Motor neuron (in vitro differentiated cells): ENCODE data around the gene DISC1. TPM values are rescaled to one million over a fixed set of nuclear protein-coding genes. Genes with fewer than 3 reads are reported as not detected.
A peak's percentile ranks its signal among the peaks of the same experiment; 100 is the strongest.
"Not testable (repeated sequence)": the region's sequence is repeated elsewhere in the genome, so short reads cannot be mapped to it uniquely, and the experiment has no call there.

Experiments used
- ATAC-seq, 8 experiments: fragments of 200-7000 bp; cut with Tn5 transposase; replicated peaks in 6 of 8; 2 replicates each; pipeline ENCODE4 v1.8.0; 2021; ENCODE audit warnings: mild to moderate bottlenecking in 8 of 8, moderate library complexity in 8 of 8
- H3K27ac ChIP-seq, 2 donors: fragments of 250-450 bp; sonication (Bioruptor Pico); 2 replicates each; pipeline ENCODE4 v1.9.0; 2021; ENCODE audit warnings: antibody characterized with exemption in 2 of 2, mild to moderate bottlenecking in 2 of 2, moderate library complexity in 1 of 2
- H3K4me1 ChIP-seq, 2 donors: fragments of 250-450 bp; sonication (Bioruptor Pico); replicated peaks in 1 of 2; 2 replicates each; pipeline ENCODE4 v1.6.1; 2021; ENCODE audit warnings: antibody characterized with exemption in 2 of 2, mild to moderate bottlenecking in 2 of 2, moderate library complexity in 1 of 2
- H3K4me3 ChIP-seq, 5 donors: fragments of 250-450 bp; sonication (Bioruptor Pico); 2 replicates each; pipeline ENCODE4 v1.9.0; 2021; ENCODE audit warnings: antibody characterized with exemption in 5 of 5, mild to moderate bottlenecking in 5 of 5, moderate library complexity in 4 of 5
- WGBS, 10 experiments: fragments of 450-650 bp; shearing (Covaris generic); methylation state at CpG; one replicate each; pipeline ENCODE4 v1.0.0; 2022; 5-methylcytosine and 5-hydroxymethylcytosine counted together
- in situ Hi-C, 9 experiments: fragments of 400-800 bp; cut with MboI; loops; one replicate each; pipeline ENCODE4 v1.15.0; 2021; ENCODE audit warnings: low sequenced_read_pairs in 9 of 9, low pct_unique_long_range_greater_than_20kb in 2 of 9; ENCODE audit not compliant: unreplicated experiment in 9 of 9
- total RNA-seq, 8 experiments: library from RNA; unstranded; fragments of 300-600 nt; gene quantifications; 2 replicates each; pipeline versions ENCODE4 v1.2.3 to v1.2.4, GENCODE V29; 2022

Gene DISC1
- 10 to 100 TPM in 1 of 8 experiments, 1 to 10 TPM in 7; 1.2 to 13.5 (median 3.7) TPM for total RNA-seq

DNA sequence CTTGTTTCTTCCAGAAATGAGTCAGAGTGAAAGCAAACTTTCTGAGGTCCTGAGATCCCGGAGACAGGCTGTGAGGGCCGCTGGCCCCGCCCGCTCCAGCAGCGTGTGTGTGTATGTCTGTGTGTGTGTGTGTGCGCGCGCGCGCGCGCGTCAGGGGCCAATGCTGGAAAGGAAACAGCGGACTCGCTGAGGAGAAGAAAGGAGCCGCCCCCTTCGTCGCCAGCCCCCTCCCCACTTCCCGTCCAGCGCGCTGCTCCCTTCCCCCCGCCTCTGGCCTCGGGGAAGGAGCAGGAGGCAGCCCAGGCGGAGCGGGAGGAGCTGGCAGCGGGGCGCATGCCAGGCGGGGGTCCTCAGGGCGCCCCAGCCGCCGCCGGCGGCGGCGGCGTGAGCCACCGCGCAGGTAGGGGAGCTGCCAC lies at the start of gene DISC1:
TSS of gene DISC1 (plus strand) at position 256 of the 416 bp plus-strand sequence. CDS start at position 334, 78 bp downstream.
- H3K27ac ChIP-seq = no peak within 1 kb of the TSS
- peak; percentile 73 to 97 (median 95) for ATAC-seq
- peak within 1 kb of the TSS; percentile 44 to 61 (median 52) for H3K4me3 ChIP-seq
- H3K4me1 ChIP-seq = no peaks in the 10 kb centered on the region
- in situ Hi-C loops = loop anchor here in 1 of 9 experiments (10.0 kb wide), 1 partner anchor 68 kb away; no protein-coding TSS in a partner anchor
- WGBS, 10 experiments = 0% methylated on average over 2 to 6 of the region's 38 CpGs; no CpG with 5 or more reads in 8 of the 10 experiments

DNA sequence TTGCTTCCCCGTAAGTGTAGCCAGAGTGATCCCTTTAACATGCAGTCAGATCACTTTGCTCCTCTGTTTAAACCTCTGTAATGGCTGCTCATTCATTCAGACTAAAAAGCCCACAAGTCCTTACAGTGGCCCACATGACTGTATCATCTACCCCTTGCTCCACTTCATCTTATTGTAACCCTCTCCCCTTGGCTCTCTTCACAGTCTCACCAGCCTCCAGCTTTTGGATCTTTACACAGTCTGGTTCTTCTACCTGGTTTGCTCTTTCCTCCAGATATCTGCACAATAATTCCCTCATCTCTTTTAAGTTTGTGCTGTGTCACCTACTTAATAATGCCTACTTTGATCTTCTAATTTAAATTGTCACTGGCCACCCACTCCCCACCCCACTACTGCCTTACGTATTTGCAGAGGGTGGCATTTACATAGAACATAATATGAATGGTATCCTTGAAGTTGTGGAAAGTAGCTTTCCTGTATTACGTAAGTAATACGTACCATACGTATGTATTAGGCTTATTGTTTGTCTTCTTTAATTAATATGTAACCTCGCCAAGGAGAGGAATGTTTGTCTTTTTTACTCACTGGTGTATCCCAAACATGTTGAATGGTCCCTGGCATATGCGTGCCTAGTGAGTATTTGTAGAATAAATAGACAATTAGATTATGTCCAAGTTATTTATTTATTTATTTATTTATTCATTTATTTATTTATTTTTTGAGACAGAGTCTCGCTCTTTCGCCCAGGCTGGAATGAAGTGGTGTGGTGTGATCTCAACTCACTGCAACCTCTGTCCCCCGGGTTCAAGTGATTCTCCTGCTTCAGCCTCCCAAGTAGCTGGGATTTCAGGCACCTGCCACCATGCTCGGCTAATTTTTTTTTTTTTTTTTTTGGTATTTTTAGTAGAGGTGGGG lies 49.5 kb upstream of the DISC1 start:
- Histone ChIP-seq H3K27ac (no peak overlapping the region), H3K4me3 (no peak overlapping the region), H3K4me1 (peaks cover 5 to 9% of the 10 kb centered on the region in 2 donors)
- in situ Hi-C loops = loop anchor here in 4 of 9 experiments (25.0 kb wide), 2 partner anchors 140 to 215 kb away; no protein-coding TSS in a partner anchor
- ATAC-seq = no peak
- 62 to 94% (median 87%) methylated on average over 5 to 11 of the region's 11 CpGs for WGBS, 10 experiments

DNA sequence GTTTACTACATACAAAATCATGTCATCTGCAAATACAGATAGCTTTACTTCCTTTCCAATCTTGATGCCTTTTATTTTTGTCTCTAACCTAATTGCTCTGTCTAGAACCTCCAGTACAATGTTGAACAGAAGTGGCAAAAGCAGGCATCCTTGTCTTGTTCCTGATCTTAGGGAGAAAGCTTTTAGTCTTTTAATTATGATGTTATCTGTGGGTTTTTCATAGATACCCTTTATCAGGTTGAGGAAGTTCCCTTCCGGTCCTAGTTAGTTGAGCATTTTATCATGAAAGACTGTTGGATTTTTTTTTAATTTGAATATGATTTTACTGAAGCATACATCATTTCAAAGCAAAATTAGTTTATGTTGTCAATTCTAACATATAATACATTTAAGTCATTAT lies 45.7 kb upstream of the DISC1 start:
- in situ Hi-C loops = loop anchor here in 6 of 9 experiments (10.0 to 25.0 kb wide), 4 partner anchors 144 to 226 kb away; no protein-coding TSS in a partner anchor
- WGBS, 10 experiments = 93 to 100% (median 100%) methylated on average over 1 of the region's 1 CpG; no CpG with 5 or more reads in 1 of the 10 experiments
- peaks cover 5 to 11% of the 10 kb centered on the region in 2 donors for H3K4me1 ChIP-seq
- no peak overlapping the region for H3K4me3 ChIP-seq
- ATAC-seq = no peak
- no peak overlapping the region for H3K27ac ChIP-seq

DNA sequence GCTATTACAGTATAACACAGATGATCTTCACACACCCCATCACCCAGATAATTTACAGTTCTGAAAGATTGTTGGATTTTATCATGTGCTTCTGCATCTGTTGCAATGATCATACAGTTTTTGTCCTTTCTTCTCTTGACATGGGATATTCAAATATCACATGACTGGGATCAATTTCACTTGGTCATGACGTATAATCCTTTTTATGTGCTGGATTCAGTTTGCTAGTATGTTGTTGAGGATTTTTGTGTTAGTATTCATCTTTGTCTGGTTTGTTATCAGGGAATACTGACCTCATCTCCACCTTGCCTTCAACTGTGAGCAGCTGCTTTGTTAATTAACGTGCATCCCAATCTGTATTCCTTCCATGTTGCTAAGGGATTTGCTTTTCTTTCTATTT lies 44.7 kb upstream of the DISC1 start:
- in situ Hi-C loops = loop anchor here in 6 of 9 experiments (10.0 to 25.0 kb wide), 4 partner anchors 145 to 227 kb away; no protein-coding TSS in a partner anchor
- Histone ChIP-seq H3K4me3 (no peak overlapping the region), H3K4me1 (peaks cover 5 to 11% of the 10 kb centered on the region in 2 donors), H3K27ac (no peak overlapping the region)
- peak in 2 of 8 experiments; percentile 24 to 46 for ATAC-seq
- WGBS, 10 experiments = 22 to 79% (median 71%) methylated on average over 1 to 2 of the region's 2 CpGs

DNA sequence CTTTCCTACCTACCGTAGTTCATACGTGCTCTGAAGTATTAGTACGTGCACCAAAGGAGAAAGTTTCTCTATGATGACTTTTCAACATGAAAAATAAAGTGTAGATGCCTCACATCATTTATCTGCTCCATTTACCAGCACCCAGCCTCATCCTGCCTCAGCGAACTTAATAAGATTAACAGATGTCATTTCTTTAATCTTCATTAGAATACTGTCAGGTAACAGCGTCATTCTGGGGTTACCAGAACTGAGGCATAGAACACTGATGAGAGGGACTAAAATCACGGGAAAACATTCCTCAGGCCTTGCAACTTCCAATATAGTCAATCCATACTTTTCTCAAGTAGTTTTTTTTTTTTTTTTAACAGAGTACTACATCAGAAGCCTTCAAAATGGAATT lies 43.2 kb upstream of the DISC1 start:
- in situ Hi-C loops = loop anchor here in 6 of 9 experiments (10.0 to 25.0 kb wide), 4 partner anchors 146 to 229 kb away; no protein-coding TSS in a partner anchor
- no peak overlapping the region for H3K4me3 ChIP-seq
- H3K27ac ChIP-seq = no peak overlapping the region
- no peak for ATAC-seq
- peaks cover 5 to 11% of the 10 kb centered on the region in 2 donors for H3K4me1 ChIP-seq
- WGBS, 10 experiments = 65 to 100% (median 93%) methylated on average over 1 to 6 of the region's 6 CpGs

DNA sequence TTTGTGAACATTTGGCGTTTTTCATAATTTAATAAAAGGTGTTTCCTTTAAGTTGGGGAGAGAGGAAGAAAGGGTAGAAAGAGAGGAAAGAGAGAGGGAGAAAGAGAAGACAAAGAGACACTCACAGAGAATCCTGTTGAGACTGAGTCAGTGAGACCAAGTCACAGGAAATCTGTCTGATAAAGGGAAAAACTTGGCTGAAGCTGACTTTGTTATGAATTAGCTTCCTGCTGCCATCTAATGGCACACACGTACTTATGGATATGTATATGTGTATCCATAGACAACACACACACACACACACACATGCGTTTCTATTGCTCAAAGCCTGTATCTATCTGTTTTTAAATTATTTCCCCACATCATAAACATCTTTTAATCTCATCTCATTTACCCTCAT lies 42.5 kb upstream of the DISC1 start:
- peak in 3 of 8 experiments; percentile 59 to 90 (median 66) for ATAC-seq
- whole genome bisulfite sequencing, 10 experiments = 6 to 90% (median 60%) methylated on average over 1 to 3 of the region's 3 CpGs; no CpG with 5 or more reads in 1 of the 10 experiments
- Histone ChIP-seq H3K4me3 (no peak overlapping the region), H3K27ac (no peak overlapping the region), H3K4me1 (peaks cover 5 to 11% of the 10 kb centered on the region in 2 donors)
- in situ Hi-C loops = loop anchor here in 6 of 9 experiments (10.0 to 25.0 kb wide), 4 partner anchors 147 to 229 kb away; no protein-coding TSS in a partner anchor

DNA sequence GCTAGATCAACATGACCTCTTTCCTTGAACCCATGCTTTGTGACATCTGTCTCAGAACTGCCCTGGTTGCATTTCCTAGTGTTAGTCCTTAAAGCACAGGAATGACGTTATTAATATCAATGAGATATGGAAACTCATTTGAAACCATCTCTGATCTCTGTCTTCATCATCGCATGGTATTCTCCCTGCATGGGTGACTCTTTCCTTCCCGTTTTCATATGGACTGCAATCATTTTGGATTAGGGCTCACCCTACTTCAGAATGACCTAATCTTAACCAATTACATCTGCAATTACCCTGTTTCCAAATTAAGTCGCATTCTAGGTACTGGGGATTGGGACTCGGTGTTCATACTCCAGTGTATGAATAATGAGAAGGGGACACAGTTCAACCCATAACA lies 41.7 kb upstream of the DISC1 start:
- in situ Hi-C loops = loop anchor here in 7 of 9 experiments (5.0 to 25.0 kb wide), 5 partner anchors 148 to 230 kb away; no protein-coding TSS in a partner anchor
- ATAC-seq = no peak

DNA sequence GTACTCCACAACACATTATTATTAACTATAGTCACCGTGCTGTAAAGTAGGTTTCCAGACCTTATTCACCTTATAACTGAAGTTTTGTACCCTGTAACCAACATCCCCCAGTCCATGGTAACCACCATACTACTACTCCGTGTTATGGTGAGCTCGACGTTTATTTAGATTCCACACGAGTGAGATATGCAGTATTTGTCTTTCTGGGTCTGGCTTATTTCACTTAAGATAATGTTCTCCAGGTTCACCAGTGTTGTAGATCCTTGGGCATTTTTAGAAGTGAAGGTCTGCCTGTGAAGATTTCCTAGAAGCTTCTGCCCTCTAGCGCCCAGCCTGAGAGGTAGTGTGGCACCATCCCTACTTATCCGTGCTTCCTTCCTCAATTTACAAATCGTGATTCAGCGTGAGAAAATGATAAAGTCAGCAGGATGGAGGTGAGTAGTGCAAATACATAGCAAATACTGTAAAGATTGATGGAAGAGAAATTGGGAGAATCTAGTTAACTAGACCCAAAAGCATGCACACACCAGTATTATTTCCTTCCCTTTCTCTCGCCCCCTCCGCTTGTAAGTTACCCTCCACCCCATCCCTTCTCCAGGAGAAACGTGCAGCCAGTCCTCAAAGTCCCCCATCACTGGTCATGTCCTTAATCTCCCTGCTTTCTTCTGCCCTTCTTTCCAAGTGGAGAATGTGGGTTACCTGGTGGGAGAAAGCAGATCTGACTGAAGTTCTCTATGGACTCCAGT lies 36.0 kb upstream of the DISC1 start:
- no peak overlapping the region for H3K4me3 ChIP-seq
- ATAC-seq = peak in 5 of 8 experiments; percentile 46 to 99 (median 99)
- in situ Hi-C loops = loop anchor here in 4 of 9 experiments (25.0 kb wide), 2 partner anchors 153 to 228 kb away; no protein-coding TSS in a partner anchor
- H3K4me1 ChIP-seq = no peaks in the 10 kb centered on the region
- WGBS, 10 experiments = 0 to 34% (median 9%) methylated on average over 4 to 11 of the region's 12 CpGs; no CpG with 5 or more reads in 1 of the 10 experiments
- H3K27ac ChIP-seq = no peak overlapping the region

More for the DNA sequence above, 41.7 kb upstream of the DISC1 start:
- Histone ChIP-seq H3K4me1 (peaks cover 5 to 11% of the 10 kb centered on the region in 2 donors), H3K27ac (no peak overlapping the region), H3K4me3 (no peak overlapping the region)
- WGBS, 10 experiments = 50 to 100% (median 91%) methylated on average over 2 to 5 of the region's 5 CpGs; no CpG with 5 or more reads in 2 of the 10 experiments

DNA sequence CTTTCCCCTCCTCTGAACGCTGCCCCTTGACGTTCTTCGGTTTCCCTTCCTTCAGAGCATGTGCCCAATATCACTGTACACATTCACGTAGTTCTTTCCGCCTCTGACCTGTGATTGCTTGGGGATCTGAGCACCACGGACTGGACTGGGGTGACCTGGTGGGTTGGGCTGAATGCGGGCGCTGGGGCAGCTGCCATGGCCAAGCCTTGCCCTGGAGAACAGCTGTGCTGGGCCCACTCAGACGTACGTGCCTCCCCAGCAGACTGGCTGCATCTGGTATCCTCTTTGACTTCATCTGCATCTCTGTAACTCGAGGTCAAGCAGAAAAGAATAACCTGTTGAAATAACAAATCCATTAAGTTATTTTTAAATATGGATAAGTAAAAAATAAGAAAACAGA lies 35.1 kb upstream of the DISC1 start:
- peak in 1 of 8 experiments; percentile 21 for ATAC-seq
- H3K4me3 ChIP-seq = no peak overlapping the region
- in situ Hi-C loops = loop anchor here in 4 of 9 experiments (25.0 kb wide), 2 partner anchors 154 to 229 kb away; no protein-coding TSS in a partner anchor
- no peaks in the 10 kb centered on the region for H3K4me1 ChIP-seq
- 0 to 88% (median 68%) methylated on average over 1 to 11 of the region's 11 CpGs; no CpG with 5 or more reads in 1 of the 10 experiments for WGBS, 10 experiments
- H3K27ac ChIP-seq = no peak overlapping the region

DNA sequence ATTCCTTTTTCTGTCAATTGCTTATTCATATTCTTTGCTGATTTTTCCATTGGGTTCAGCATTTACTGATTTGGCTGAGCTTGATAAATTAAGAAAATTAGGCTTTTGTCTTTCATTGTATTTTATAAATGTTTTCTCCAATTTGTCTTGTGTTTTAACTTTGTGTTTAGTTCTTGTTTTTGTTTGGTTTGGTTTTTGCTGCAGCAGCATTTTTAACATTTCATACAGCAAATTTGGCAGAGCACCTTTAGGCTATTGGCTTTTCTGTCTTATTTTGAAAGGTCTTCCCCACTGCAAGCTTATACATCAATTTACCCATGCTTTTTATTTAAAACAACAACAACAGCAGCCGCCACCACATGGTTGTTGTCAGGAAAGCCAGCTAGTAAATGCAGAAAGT lies 33.8 kb upstream of the DISC1 start:
- 0 to 100% (median 50%) methylated on average over 1 of the region's 1 CpG; no CpG with 5 or more reads in 3 of the 10 experiments for WGBS, 10 experiments
- H3K4me3 ChIP-seq = no peak overlapping the region
- no peak overlapping the region for H3K27ac ChIP-seq
- ATAC-seq = no peak
- in situ Hi-C loops = loop anchor here in 4 of 9 experiments (25.0 kb wide), 2 partner anchors 156 to 231 kb away; no protein-coding TSS in a partner anchor
- no peaks in the 10 kb centered on the region for H3K4me1 ChIP-seq

DNA sequence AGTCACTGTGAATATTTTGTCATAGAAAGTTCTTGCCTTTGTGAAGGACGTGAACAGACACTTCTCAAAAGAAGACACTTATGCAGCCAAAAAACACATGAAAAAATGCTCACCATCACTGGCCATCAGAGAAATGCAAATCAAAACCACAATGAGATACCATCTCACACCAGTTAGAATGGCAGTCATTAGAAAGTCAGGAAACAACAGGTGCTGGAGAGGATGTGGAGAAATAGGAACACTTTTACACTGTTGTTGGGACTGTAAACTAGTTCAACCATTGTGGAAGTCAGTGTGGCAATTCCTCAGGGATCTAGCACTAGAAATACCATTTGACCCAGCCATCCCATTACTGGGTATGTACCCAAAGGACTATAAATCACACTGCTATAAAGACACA lies 33.3 kb upstream of the DISC1 start:
- in situ Hi-C loops = loop anchor here in 4 of 9 experiments (25.0 kb wide), 2 partner anchors 156 to 231 kb away; no protein-coding TSS in a partner anchor
- WGBS, 10 experiments = 78 to 100% (median 82%) methylated on average over 1 of the region's 1 CpG; no CpG with 5 or more reads in 4 of the 10 experiments
- ATAC-seq, H3K4me3 ChIP-seq, H3K4me1 ChIP-seq, H3K27ac ChIP-seq: not testable (repeated sequence)

DNA sequence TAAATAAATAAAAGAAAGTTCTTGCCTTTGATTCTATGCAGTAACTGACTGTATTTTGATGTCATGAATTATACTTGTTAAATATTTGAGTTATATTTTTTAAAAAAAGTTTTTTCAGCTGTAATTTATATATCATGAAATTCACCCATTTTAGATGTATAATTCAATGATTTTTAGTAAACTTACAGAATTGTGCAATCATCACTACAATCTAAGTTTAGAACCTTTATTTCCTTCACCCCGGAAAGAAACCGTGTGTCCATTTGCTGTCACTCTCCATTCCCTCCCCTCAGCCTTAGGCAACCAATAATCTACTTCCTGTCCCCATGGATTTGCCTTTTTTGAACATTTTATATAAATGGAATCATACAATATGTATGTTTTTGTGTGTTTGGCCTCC lies 32.5 kb upstream of the DISC1 start:
- Histone ChIP-seq H3K27ac (no peak overlapping the region), H3K4me1 (no peaks in the 10 kb centered on the region), H3K4me3 (no peak overlapping the region)
- in situ Hi-C loops = loop anchor here in 4 of 9 experiments (25.0 kb wide), 2 partner anchors 157 to 232 kb away; no protein-coding TSS in a partner anchor
- no peak for ATAC-seq
- 10 to 100% (median 76%) methylated on average over 1 to 2 of the region's 2 CpGs; no CpG with 5 or more reads in 2 of the 10 experiments for WGBS, 10 experiments
